Neural crest cell (in vitro differentiated cells): ENCODE measurements around the gene ATP11A. TPM values are rescaled to one million over a fixed set of nuclear protein-coding genes. Genes with fewer than 3 reads are reported as not detected.
"Not testable (repeated sequence)": the region's sequence is repeated elsewhere in the genome, so short reads cannot be mapped to it uniquely, and the experiment has no call there.

Source experiments
- DNase-seq: peaks from one replicate; pipeline ENCODE4 v3.0.0; 2021; ENCODE audit warnings: low read depth, mixed read lengths, low spot score
- H3K27ac Mint-ChIP-seq: one replicate; pipeline ENCODE4 v1.8.0; 2021; ENCODE audit warnings: mild to moderate bottlenecking, mixed read lengths; ENCODE audit not compliant: unreplicated experiment
- H3K27me3 Mint-ChIP-seq: 2 replicates; pipeline ENCODE4 v1.8.0; 2021; ENCODE audit warnings: low read depth, mild to moderate bottlenecking, mixed read lengths
- H3K36me3 Mint-ChIP-seq: 2 replicates; pipeline ENCODE4 v1.8.0; 2021; ENCODE audit warnings: low read depth, mild to moderate bottlenecking, mixed read lengths
- H3K4me1 Mint-ChIP-seq: 2 replicates; pipeline ENCODE4 v1.8.0; 2021; ENCODE audit warnings: mixed read lengths
- H3K4me3 Mint-ChIP-seq: one replicate; pipeline ENCODE4 v1.8.0; 2021; ENCODE audit warnings: mild to moderate bottlenecking, mixed read lengths
- H3K9me3 Mint-ChIP-seq: 2 replicates; pipeline ENCODE4 v1.8.0; 2021; ENCODE audit warnings: mixed read lengths
- total RNA-seq: library from RNA; stranded (reverse); gene quantifications from 2 replicates; pipeline ENCODE4 v1.2.1, GENCODE V29; 2021
- TF ChIP-seq, protein P1 (sequence below): fragments of 200-600 bp; sonication (generic); conservative IDR thresholded peaks from 2 replicates; pipeline ENCODE4 v1.5.0; 2021; ENCODE audit warnings: antibody characterized with exemption, mild to moderate bottlenecking

The ATP11A gene
- total RNA-seq, 1 donor from 2014 or later: 97.4 TPM

DNA sequence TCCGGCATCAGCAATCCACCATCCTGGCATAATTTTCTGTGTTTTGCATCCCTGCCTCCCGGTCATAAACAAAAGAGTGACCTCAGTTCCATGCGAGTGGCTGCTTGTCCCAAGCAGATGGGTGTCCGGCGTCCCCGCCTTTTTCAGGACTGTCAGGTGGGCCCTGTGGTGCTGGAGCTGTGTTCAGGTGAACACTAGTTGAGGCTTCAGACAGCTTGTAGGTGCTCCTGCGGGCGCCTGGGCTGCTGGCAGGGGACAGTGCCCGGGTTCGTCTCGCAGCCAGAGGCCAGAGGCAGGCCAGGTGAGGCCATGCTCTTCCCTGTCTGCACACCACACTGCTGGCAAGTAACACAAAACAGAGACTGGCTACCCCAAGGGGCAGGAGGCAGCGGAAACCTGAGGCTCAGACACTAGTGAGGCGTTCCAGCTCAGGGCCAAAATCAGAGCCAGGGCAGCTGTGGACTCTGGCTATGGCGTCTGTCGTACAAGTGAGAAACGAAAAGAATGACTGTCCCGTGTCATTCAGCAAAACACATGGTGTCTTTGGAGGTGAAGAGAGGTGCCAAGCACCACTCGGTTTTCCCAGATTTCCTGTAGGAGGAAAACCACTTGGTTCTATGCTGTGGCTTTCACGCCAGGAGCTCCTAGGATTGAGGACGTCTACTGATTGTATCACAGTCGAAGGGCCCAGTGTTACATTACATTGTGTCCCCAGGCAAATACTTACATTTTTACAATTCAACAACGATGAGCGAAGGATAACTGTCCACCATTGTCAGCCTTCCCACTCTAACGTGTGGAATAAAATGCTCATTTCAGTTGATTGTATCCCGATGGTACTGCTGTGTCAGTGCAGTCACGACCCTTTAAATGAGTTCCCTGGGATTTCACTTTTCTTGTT, 104.0 kb downstream of the ATP11A start:
- no peak for DNase-seq
- H3K36me3 Mint-ChIP-seq: peaks cover 42% of the 10 kb centered on the region
- H3K9me3 Mint-ChIP-seq: peaks cover 3% of the 10 kb centered on the region
- TF ChIP-seq, protein P1, sequence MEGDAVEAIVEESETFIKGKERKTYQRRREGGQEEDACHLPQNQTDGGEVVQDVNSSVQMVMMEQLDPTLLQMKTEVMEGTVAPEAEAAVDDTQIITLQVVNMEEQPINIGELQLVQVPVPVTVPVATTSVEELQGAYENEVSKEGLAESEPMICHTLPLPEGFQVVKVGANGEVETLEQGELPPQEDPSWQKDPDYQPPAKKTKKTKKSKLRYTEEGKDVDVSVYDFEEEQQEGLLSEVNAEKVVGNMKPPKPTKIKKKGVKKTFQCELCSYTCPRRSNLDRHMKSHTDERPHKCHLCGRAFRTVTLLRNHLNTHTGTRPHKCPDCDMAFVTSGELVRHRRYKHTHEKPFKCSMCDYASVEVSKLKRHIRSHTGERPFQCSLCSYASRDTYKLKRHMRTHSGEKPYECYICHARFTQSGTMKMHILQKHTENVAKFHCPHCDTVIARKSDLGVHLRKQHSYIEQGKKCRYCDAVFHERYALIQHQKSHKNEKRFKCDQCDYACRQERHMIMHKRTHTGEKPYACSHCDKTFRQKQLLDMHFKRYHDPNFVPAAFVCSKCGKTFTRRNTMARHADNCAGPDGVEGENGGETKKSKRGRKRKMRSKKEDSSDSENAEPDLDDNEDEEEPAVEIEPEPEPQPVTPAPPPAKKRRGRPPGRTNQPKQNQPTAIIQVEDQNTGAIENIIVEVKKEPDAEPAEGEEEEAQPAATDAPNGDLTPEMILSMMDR: no peak
- no peaks in the 10 kb centered on the region for H3K27me3 Mint-ChIP-seq
- H3K27ac Mint-ChIP-seq: peak overlapping the region; percentile 12
- peaks cover 11% of the 10 kb centered on the region for H3K4me1 Mint-ChIP-seq
- no peak overlapping the region for H3K4me3 Mint-ChIP-seq

DNA sequence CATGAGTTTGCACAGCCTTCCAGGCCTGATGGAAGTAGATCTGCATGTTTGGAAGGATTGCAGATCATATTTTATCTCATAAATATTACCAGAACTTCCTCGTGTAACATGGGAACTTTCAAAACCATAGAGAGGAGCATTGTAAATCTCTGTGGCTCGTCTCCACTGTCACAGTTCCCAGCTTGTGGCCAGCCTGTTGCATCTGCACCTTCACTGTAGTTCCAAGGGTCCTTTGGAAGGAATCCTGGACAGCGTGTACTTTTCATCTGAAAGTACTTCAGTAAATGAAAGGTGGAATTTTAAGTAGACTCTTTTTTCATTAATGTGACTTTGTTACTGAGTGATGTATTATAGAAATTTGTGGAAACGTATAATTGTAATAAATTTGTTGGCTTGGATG, 105.4 kb downstream of the ATP11A start:
- H3K36me3 Mint-ChIP-seq: peaks cover 46% of the 10 kb centered on the region
- TF ChIP-seq, protein P1: no peak
- H3K27ac Mint-ChIP-seq: no peak overlapping the region
- peaks cover 13% of the 10 kb centered on the region for H3K9me3 Mint-ChIP-seq
- H3K4me3 Mint-ChIP-seq: no peak overlapping the region
- H3K4me1 Mint-ChIP-seq: peaks cover 19% of the 10 kb centered on the region
- no peaks in the 10 kb centered on the region for H3K27me3 Mint-ChIP-seq
- no peak for DNase-seq

DNA sequence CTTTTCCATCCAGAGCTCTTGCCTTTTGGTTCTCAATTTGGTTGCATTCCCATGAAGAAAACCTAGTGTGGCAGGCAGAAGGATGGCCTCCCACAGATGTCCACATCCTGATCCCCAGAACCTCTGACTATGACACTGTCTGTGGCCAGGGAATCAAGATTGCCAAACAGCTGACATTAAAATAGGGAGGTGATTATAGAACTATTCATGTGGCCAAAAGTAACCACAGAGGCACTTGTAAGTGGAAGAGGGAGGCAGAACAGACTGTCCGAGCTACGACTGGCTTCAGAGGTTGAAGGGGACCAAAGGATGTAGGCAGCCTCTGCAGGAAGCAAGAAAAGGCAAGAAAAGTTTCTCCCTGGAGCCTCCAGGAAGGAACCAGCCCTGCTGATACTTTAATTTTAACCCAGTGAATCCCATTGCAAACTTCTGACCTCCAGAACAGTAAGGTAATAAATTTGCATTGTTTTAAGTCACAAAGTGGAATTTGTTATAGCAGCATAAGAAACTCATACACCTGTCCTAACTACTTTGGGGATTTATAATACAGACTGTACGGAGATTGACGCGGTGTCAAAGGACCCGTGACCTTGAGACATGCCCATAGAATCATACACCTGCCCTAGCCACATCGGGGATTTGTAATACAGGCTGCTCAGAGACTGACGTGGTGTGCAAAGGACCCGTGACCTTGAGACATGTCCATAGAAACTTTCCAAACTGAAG, 106.5 kb downstream of the ATP11A start:
- no peak overlapping the region for H3K27ac Mint-ChIP-seq
- TF ChIP-seq, protein P1: no peak
- peaks cover 13% of the 10 kb centered on the region for H3K9me3 Mint-ChIP-seq
- peaks cover 51% of the 10 kb centered on the region for H3K36me3 Mint-ChIP-seq
- H3K4me3 Mint-ChIP-seq: no peak overlapping the region
- DNase-seq: no peak
- H3K27me3 Mint-ChIP-seq: no peaks in the 10 kb centered on the region
- peaks cover 19% of the 10 kb centered on the region for H3K4me1 Mint-ChIP-seq

DNA sequence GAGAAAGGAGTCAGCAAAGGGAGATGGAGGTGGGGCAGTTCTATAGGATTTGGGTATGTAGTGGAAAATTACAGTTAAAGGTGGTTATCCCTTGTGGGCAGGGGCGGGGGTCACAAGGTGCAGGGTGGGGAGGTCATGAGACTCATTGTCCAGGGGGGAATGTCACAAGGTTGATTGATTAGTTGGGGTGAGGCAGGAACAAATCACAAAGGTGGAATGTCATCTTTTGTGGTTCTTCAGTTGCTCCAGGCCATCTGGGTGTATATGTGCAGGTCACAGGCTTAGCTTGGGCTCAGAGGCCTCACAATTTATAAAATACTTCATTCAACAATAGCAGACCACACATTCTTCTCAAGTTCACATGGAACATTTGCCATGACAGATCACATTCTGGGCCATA, 109.6 kb downstream of the ATP11A start:
- Mint-ChIP-seq H3K27me3 (no peaks in the 10 kb centered on the region), H3K4me3 (no peak overlapping the region), H3K36me3 (peaks cover 44% of the 10 kb centered on the region), H3K9me3 (peaks cover 16% of the 10 kb centered on the region), H3K4me1 (peaks cover 33% of the 10 kb centered on the region), H3K27ac (peak overlapping the region; percentile 46)
- TF ChIP-seq, protein P1: no peak
- no peak for DNase-seq

DNA sequence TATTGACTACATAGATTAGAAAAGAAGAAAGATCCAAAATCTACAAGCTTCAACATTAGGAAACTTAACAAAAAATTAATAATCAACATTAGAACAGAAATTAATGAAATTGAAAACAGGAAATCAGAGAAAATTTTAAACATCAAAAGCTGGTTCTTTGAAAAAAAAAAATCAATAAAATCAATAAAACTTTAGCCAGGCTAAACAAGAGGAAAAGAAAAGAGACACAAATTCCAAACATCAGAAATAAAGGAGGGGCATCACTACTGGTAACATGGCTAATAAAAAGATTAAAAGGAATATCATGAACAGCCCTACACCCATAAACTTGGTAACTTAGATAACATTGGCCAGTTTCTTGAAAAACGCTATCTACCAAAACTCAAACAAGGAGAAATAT, 110.2 kb downstream of the ATP11A start:
- Mint-ChIP-seq H3K4me3 (no peak overlapping the region), H3K9me3 (peaks cover 16% of the 10 kb centered on the region), H3K36me3 (peaks cover 45% of the 10 kb centered on the region), H3K4me1 (peaks cover 40% of the 10 kb centered on the region), H3K27ac (no peak overlapping the region), H3K27me3 (no peaks in the 10 kb centered on the region)
- TF ChIP-seq, protein P1: no peak
- no peak for DNase-seq

DNA sequence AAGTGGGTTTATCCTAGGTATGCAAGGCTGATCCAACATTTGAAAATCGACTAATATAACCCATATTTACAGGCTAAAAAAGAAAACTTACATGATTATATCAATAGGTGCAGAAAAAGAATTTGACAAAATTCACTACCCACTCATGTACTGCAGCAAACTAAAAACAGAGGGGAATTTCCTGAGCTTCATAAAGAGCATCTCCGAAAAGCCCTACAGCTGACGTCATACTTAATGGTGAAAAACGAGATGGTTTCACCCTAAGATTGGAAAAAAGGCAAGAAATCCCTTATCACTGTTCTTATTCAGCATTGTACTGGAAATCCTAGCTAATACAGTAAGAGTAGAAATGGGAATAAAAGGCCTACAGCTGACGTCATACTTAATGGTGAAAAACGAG, 111.0 kb downstream of the ATP11A start:
- Mint-ChIP-seq H3K4me1 (peaks cover 45% of the 10 kb centered on the region), H3K9me3 (peaks cover 16% of the 10 kb centered on the region), H3K36me3 (peaks cover 45% of the 10 kb centered on the region)
- not testable (repeated sequence) for DNase-seq, H3K4me3 Mint-ChIP-seq, H3K27ac Mint-ChIP-seq, H3K27me3 Mint-ChIP-seq
